ENCODE data around the gene TMEM171.
A peak's percentile ranks its signal among the peaks of the same experiment; 100 is the strongest.

Gene TMEM171

GRCh38 chr5:73152411-73153388, 32.3 kb downstream of the TMEM171 start:
- no peak for DNase-seq

- DNase-seq = no peak
Observed at GRCh38 chr5:73153513-73153912, 33.1 kb downstream of the TMEM171 start.

GRCh38 chr5:73154208-73155006, 34.0 kb downstream of the TMEM171 start:
- DNase-seq = no peak

- DNase-seq = peak; percentile 61
Observed at GRCh38 chr5:73155271-73156222, 35.2 kb downstream of the TMEM171 start.

GRCh38 chr5:73157414-73158303, 37.3 kb downstream of the TMEM171 start:
- peak; percentile 28 for DNase-seq

GRCh38 chr5:73158313-73158712, 37.9 kb downstream of the TMEM171 start:
- no peak for DNase-seq

- DNase-seq = no peak
Observed at GRCh38 chr5:73160239-73160671, 39.9 kb downstream of the TMEM171 start.

- no peak for DNase-seq
Observed at GRCh38 chr5:73170522-73170921, 50.1 kb downstream of the TMEM171 start.

- DNase-seq = no peak
Observed at GRCh38 chr5:73171495-73171894, 51.1 kb downstream of the TMEM171 start.

- DNase-seq = no peak
Observed at GRCh38 chr5:73172951-73173350, 52.6 kb downstream of the TMEM171 start, which contains the start of gene TMEM174. Gene TMEM174 (plus strand): TSS chr5:73173193. CDS start chr5:73173244, 51 bp downstream.

GRCh38 chr5:73174100-73174815, 53.9 kb downstream of the TMEM171 start:
- no peak for DNase-seq

- DNase-seq = no peak
Observed at GRCh38 chr5:73176250-73176649, 55.9 kb downstream of the TMEM171 start.

GRCh38 chr5:73178265-73178664, 57.9 kb downstream of the TMEM171 start:
- no peak for DNase-seq

- no peak for DNase-seq
Observed at GRCh38 chr5:73179730-73180129, 59.4 kb downstream of the TMEM171 start.

GRCh38 chr5:73180566-73180965, 60.2 kb downstream of the TMEM171 start:
- DNase-seq = peak; percentile 63
